ENCODE measurements around the gene PARP9. TPM values are rescaled to one million over a fixed set of nuclear protein-coding genes. Genes with fewer than 3 reads are reported as not detected.

The PARP9 gene
- total and polyA plus RNA-seq, 2 of the 8 experiments (the other 6 are each of a cell fraction or from before 2014, with no cell fraction given) = 3.7 to 4.5 TPM

- no peak for TF ChIP-seq RAD21 (IDR thresholded peaks at IDR 0.05 in 1 of 2, conservative IDR thresholded peaks at IDR 0.05 in 1 of 2; ENCODE audit: low read depth in 2 of 2, low read length in 2 of 2)
- TF ChIP-seq KDM1A (IDR thresholded peaks at IDR 0.05; ENCODE audit: borderline replicate concordance, low read length) = 0 out of 2 replicates have a peak, but pooled peaks have one; percentile 43
- peak in 1 of 2 experiments; percentile 45; a peak in 1 of 4 replicates for TF ChIP-seq HDAC2 (IDR thresholded peaks at IDR 0.05; ENCODE audit: borderline replicate concordance in 1 of 2, low read depth in 2 of 2, low read length in 2 of 2)
- no peak for TF ChIP-seq CEBPB (IDR thresholded peaks at IDR 0.05; ENCODE audit: low read depth, low read length)
- no peak for TF ChIP-seq ZNF274 (IDR thresholded peaks at IDR 0.05; ENCODE audit: borderline replicate concordance, extremely low read depth, low read length)
- no peak for TF ChIP-seq JUN (IDR thresholded peaks at IDR 0.05; ENCODE audit: low read depth, low read length)
- TF ChIP-seq EZH2 (IDR thresholded peaks at IDR 0.05; ENCODE audit: low read depth, low read length, severe bottlenecking) = no peak
Measured at GRCh38 chr3:122577409-122578031, 13.4 kb upstream of the PARP9 start, which contains the start of gene PARP15 (continued).
